H1 (cell line): ENCODE data around the gene SYT10. TPM values are rescaled to one million over a fixed set of nuclear protein-coding genes. Genes with fewer than 3 reads are reported as not detected.

ENCODE experiments used
- CTCF ChIA-PET: fragments of 300-600 bp; sonication (Branson Sonifier 250); formaldehyde crosslinking; loops from one replicate; lab custom pipeline; 2021; ENCODE audit not compliant: partially characterized antibody; lab: Charles Lee
- POLR2A ChIA-PET: fragments of 300-600 bp; sonication (Branson Sonifier 250); formaldehyde crosslinking; loops from one replicate; lab custom pipeline; 2021; ENCODE audit warnings: inconsistent platforms; ENCODE audit not compliant: partially characterized antibody; lab: Charles Lee
- DNase-seq, 2 experiments: peaks; one replicate each; pipeline versions ENCODE4 v3.0.0 to v3.0.0-alpha.2; 2010 to 2022; ENCODE audit warnings: low spot score in 2 of 2, low read depth in 1 of 2, mixed read lengths in 1 of 2
- FAIRE-seq: peaks from 2 replicates; lab custom pipeline; 2011; peaks lifted over from hg19 to GRCh38; lab: Jason Lieb, UNC
- H2AFZ ChIP-seq: 2 replicates; pipeline ENCODE4 v1.8.1; 2012; ENCODE audit warnings: low read length, inconsistent platforms
- H2AK5ac ChIP-seq: 2 replicates; pipeline ENCODE4 v1.6.1; 2013; ENCODE audit warnings: low read depth, low read length
- H2BK120ac ChIP-seq: replicated peaks from 2 replicates; pipeline ENCODE3; 2013; ENCODE audit warnings: low read depth, low read length, inconsistent platforms
- H2BK12ac ChIP-seq: 2 replicates; pipeline ENCODE4 v1.6.1; 2013; ENCODE audit warnings: low read depth, low read length
- H2BK15ac ChIP-seq: 2 replicates; pipeline ENCODE4 v1.6.1; 2013; ENCODE audit warnings: low read length
- H2BK20ac ChIP-seq: 2 replicates; pipeline ENCODE4 v1.6.1; 2013; ENCODE audit warnings: low read length
- H2BK5ac ChIP-seq: 2 replicates; pipeline ENCODE4 v1.6.1; 2013; ENCODE audit warnings: low read depth, low read length
- H3K14ac ChIP-seq: 2 replicates; pipeline ENCODE4 v1.6.1; 2013; ENCODE audit warnings: inconsistent platforms; ENCODE audit not compliant: insufficient read length
- H3K18ac ChIP-seq: 2 replicates; pipeline ENCODE4 v1.6.1; 2013; ENCODE audit warnings: low read length; ENCODE audit errors: extremely low read depth
- H3K23ac ChIP-seq: 2 replicates; pipeline ENCODE4 v1.6.1; 2013; ENCODE audit warnings: inconsistent platforms; ENCODE audit not compliant: insufficient read length
- H3K23me2 ChIP-seq: 2 replicates; pipeline ENCODE4 v1.6.1; 2013; ENCODE audit warnings: low read depth, low read length
- H3K27ac ChIP-seq: 2 replicates; pipeline ENCODE4 v1.6.1; 2011; ENCODE audit warnings: low read depth, low read length, inconsistent platforms
- H3K27me3 ChIP-seq, 4 experiments: replicated peaks in 1 of 4; 1 replicate in 1 of 4; 2 replicates in 3 of 4; pipeline versions ENCODE4 v1.6.1 to v1.8.1; 2011 to 2013; ENCODE audit warnings: low read length in 3 of 4, mild to moderate bottlenecking in 3 of 4, inconsistent platforms in 2 of 4, mixed read lengths in 2 of 4, moderate library complexity in 1 of 4; ENCODE audit not compliant: control insufficient read depth in 3 of 4, insufficient read depth in 3 of 4; ENCODE audit errors: extremely low read depth in 1 of 4
- H3K36me3 ChIP-seq, 4 experiments: 2 replicates each; pipeline versions ENCODE4 v1.6.1 to v1.8.1; 2011 to 2013; ENCODE audit warnings: mild to moderate bottlenecking in 4 of 4, low read length in 3 of 4, moderate library complexity in 2 of 4, control low read depth in 1 of 4, inconsistent platforms in 1 of 4; ENCODE audit not compliant: insufficient read depth in 4 of 4, control insufficient read depth in 2 of 4
- H3K4ac ChIP-seq: replicated peaks from 2 replicates; pipeline ENCODE3; 2013; ENCODE audit warnings: low read length, low read depth, mixed read lengths, inconsistent platforms; ENCODE audit not compliant: insufficient read length
- H3K4me1 ChIP-seq, 4 experiments: replicated peaks in 1 of 4; 1 replicate in 1 of 4; 2 replicates in 3 of 4; pipeline versions ENCODE4 v1.6.1 to v1.8.1; 2011 to 2013; ENCODE audit warnings: low read length in 3 of 4, inconsistent platforms in 2 of 4, mixed read lengths in 1 of 4; ENCODE audit not compliant: insufficient read depth in 4 of 4, control insufficient read depth in 3 of 4
- H3K4me2 ChIP-seq, 2 experiments: 2 replicates each; pipeline versions ENCODE4 v1.6.1 to v1.8.1; 2011 to 2013; ENCODE audit warnings: low read depth in 2 of 2, low read length in 2 of 2, control low read depth in 1 of 2, inconsistent platforms in 1 of 2, mild to moderate bottlenecking in 1 of 2; ENCODE audit not compliant: insufficient read depth in 1 of 2
- H3K4me3 ChIP-seq, 4 experiments: fragments of 200-600, 300-600 bp in 1 of 4; sonication (generic), shearing (Covaris generic), sonication (Bioruptor Twin) in 1 of 4; 2 replicates each; pipeline versions ENCODE4 v1.5.1 to v1.8.1; 2011 to 2016; ENCODE audit warnings: low read length in 4 of 4, low read depth in 3 of 4, control low read depth in 2 of 4, inconsistent platforms in 2 of 4, mild to moderate bottlenecking in 2 of 4, mixed read lengths in 1 of 4, moderate library complexity in 1 of 4; ENCODE audit not compliant: insufficient read depth in 2 of 4; ENCODE audit errors: extremely low read depth in 1 of 4
- H3K56ac ChIP-seq: replicated peaks from 2 replicates; pipeline ENCODE3; 2013; ENCODE audit warnings: low read depth, mild to moderate bottlenecking, mixed read lengths, low read length, inconsistent platforms; ENCODE audit not compliant: insufficient read length
- H3K79me1 ChIP-seq: 2 replicates; pipeline ENCODE4 v1.6.1; 2013; ENCODE audit warnings: low read depth, low read length, control low read depth
- H3K79me2 ChIP-seq, 2 experiments: 2 replicates each; pipeline versions ENCODE4 v1.6.1 to v1.8.1; 2012 to 2013; ENCODE audit warnings: low read length in 2 of 2, mild to moderate bottlenecking in 2 of 2, inconsistent platforms in 1 of 2; ENCODE audit not compliant: insufficient read depth in 2 of 2, control insufficient read depth in 1 of 2
- H3K9ac ChIP-seq, 4 experiments: replicated peaks in 1 of 4; 1 replicate in 1 of 4; 2 replicates in 3 of 4; pipeline versions ENCODE4 v1.6.1 to v1.8.1; 2011 to 2013; ENCODE audit warnings: low read depth in 3 of 4, low read length in 3 of 4, control low read depth in 2 of 4, mild to moderate bottlenecking in 2 of 4, moderate library complexity in 2 of 4, inconsistent platforms in 1 of 4; ENCODE audit errors: extremely low read depth in 1 of 4
- H3K9me3 ChIP-seq, 2 experiments: 2 replicates each; pipeline versions ENCODE4 v1.6.1 to v1.8.1; 2012 to 2013; ENCODE audit warnings: mild to moderate bottlenecking in 2 of 2, moderate library complexity in 2 of 2, control low read depth in 1 of 2, inconsistent platforms in 1 of 2, low read depth in 1 of 2, low read length in 1 of 2, mixed read lengths in 1 of 2; ENCODE audit not compliant: insufficient read depth in 2 of 2
- H4K20me1 ChIP-seq, 2 experiments: replicated peaks in 1 of 2; 2 replicates each; pipeline versions ENCODE3 to v1.8.1; 2011 to 2013; ENCODE audit warnings: inconsistent platforms in 2 of 2, low read length in 2 of 2, mild to moderate bottlenecking in 1 of 2; ENCODE audit not compliant: insufficient read depth in 2 of 2, control insufficient read depth in 1 of 2
- H4K5ac ChIP-seq: 2 replicates; pipeline ENCODE4 v1.6.1; 2013; ENCODE audit warnings: low read length, low read depth, mixed read lengths, inconsistent platforms; ENCODE audit not compliant: insufficient read length
- H4K8ac ChIP-seq: 2 replicates; pipeline ENCODE4 v1.8.0; 2013; ENCODE audit warnings: mild to moderate bottlenecking, moderate library complexity, low read length, inconsistent platforms; ENCODE audit not compliant: insufficient read depth; ENCODE audit errors: extremely low read depth
- H4K91ac ChIP-seq: replicated peaks from 2 replicates; pipeline ENCODE3; 2013; ENCODE audit warnings: low read length, mixed read lengths, inconsistent platforms; ENCODE audit not compliant: insufficient read length
- BRCA1 ChIP-seq: IDR thresholded peaks from 2 replicates; pipeline ENCODE4 v1.6.1; 2012; ENCODE audit warnings: low read depth, low read length, improper control_type of control experiment
- FOSL1 ChIP-seq: IDR thresholded peaks from 2 replicates; pipeline ENCODE4 v1.6.1; 2011; ENCODE audit warnings: mild to moderate bottlenecking, low read depth, low read length, moderate library complexity; ENCODE audit not compliant: insufficient read depth
- JUND ChIP-seq: IDR thresholded peaks from 2 replicates; pipeline ENCODE4 v1.6.1; 2011; ENCODE audit warnings: mild to moderate bottlenecking, improper control_type of control experiment, low read length
- MAFK ChIP-seq: IDR thresholded peaks from 2 replicates; pipeline ENCODE4 v1.6.1; 2012; ENCODE audit warnings: low read depth, mild to moderate bottlenecking, improper control_type of control experiment, low read length
- POLR2A ChIP-seq, 2 experiments: IDR thresholded peaks; 1 replicate in 1 of 2; 2 replicates in 1 of 2; pipeline ENCODE4 v1.6.1; 2011; ENCODE audit warnings: low read depth in 2 of 2, low read length in 2 of 2, mild to moderate bottlenecking in 2 of 2; ENCODE audit errors: control extremely low read depth in 1 of 2
- SP2 ChIP-seq: IDR thresholded peaks from 2 replicates; pipeline ENCODE4 v1.6.1; 2012; ENCODE audit warnings: mild to moderate bottlenecking, low read length, inconsistent platforms
- SP4 ChIP-seq: IDR thresholded peaks from 2 replicates; pipeline ENCODE4 v1.6.1; 2012; ENCODE audit warnings: low read length, inconsistent platforms
- TCF12 ChIP-seq: IDR thresholded peaks from 2 replicates; pipeline ENCODE4 v1.6.1; 2011; ENCODE audit warnings: low read depth, mild to moderate bottlenecking, low read length
- WGBS, 2 experiments: shearing (Covaris generic) in 1 of 2; methylation state at CpG; one replicate each; pipeline versions ENCODE4 v1.1.6 to v1.1.7; 2013 to 2015; ENCODE audit warnings: low lambda C conversion rate in 2 of 2, mixed read lengths in 2 of 2, inconsistent platforms in 1 of 2, low coverage in 1 of 2, missing lambda C conversion rate in 1 of 2; ENCODE audit not compliant: insufficient replicate concordance in 2 of 2, insufficient coverage in 1 of 2, insufficient read length in 1 of 2; ENCODE audit errors: extremely low coverage in 1 of 2, missing lambda C conversion rate in 1 of 2; 5-methylcytosine and 5-hydroxymethylcytosine counted together
- polyA plus RNA-seq, 7 experiments: library from polyadenylated mRNA; depleted of rRNA in 3 of 7; stranded (reverse) in 5 of 7; unstranded in 2 of 7; fragments of >200 nt in 5 of 7; fragments of 200-250 nt in 2 of 7; gene quantifications; 1 replicate in 5 of 7; 2 replicates in 1 of 7; 4 replicates in 1 of 7; pipeline versions ENCODE4 v1.2.1 to v1.2.3, GENCODE V29; 2011 to 2013; ENCODE audit warnings: missing spikeins in 2 of 7, mixed read lengths in 2 of 7
- total RNA-seq: library from RNA; stranded (reverse); fragmentation: NEBNext Ultra II Directional; extraction: Animal tissue kit (Norgen Biotek cat#: 25700); gene quantifications from 2 replicates; pipeline ENCODE4 v1.2.1, GENCODE V29; 2021

Gene SYT10
- total and polyA plus RNA-seq, 2 of the 8 experiments (the other 6 are each of a cell fraction or from before 2014, with no cell fraction given), result 0.97 to 2.6 TPM

DNA sequence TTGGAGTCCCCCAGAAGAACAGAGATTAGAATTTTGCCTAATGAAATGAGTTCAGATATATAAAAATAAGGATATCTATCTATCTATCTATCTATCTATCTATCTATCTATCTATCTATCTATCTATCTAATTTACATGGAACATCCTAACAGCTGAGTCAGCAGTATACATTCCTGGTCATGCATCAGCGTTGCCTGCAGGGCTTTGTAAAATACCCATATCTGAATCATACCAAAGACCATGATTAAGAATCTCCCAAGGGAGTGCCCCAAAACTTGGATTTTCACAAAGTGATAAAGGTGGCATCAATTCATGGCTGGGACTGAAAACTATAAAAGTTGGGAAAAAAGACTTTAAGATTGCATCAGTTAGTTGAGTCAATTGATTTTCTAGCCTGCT, 32.7 kb upstream of the SYT10 start:
- no peak overlapping the region for H3K4me3 ChIP-seq
- H3K27ac ChIP-seq, result no peak overlapping the region
- CTCF ChIA-PET, result no interaction called here
- POLR2A ChIA-PET, result no interaction called here
- no peak for FAIRE-seq
- no peak for DNase-seq
- H3K9ac ChIP-seq, result no peak overlapping the region
- no peak overlapping the region for H4K91ac ChIP-seq
- no peaks in the 10 kb centered on the region for H4K20me1 ChIP-seq
- no peak overlapping the region for H2BK12ac ChIP-seq
- H3K27me3 ChIP-seq, result no peaks in the 10 kb centered on the region
- no peaks in the 10 kb centered on the region for H3K23me2 ChIP-seq
- H3K79me1 ChIP-seq, result no peaks in the 10 kb centered on the region
- no peak overlapping the region for H3K56ac ChIP-seq
- H3K79me2 ChIP-seq, result no peaks in the 10 kb centered on the region
- H3K36me3 ChIP-seq, result no peaks in the 10 kb centered on the region
- H2AK5ac ChIP-seq, result no peak overlapping the region
- H2AFZ ChIP-seq, result no peak overlapping the region
- H3K14ac ChIP-seq, result no peak overlapping the region
- H2BK120ac ChIP-seq, result no peak overlapping the region
- no peak overlapping the region for H3K4me2 ChIP-seq
- H3K4me1 ChIP-seq, result no peaks in the 10 kb centered on the region
- 92% methylated on average over 1 of the region's 1 CpG; no CpG with 5 or more reads in 1 of the 2 experiments for WGBS, 2 experiments
- no peak overlapping the region for H2BK15ac ChIP-seq
- H4K8ac ChIP-seq, result no peak overlapping the region
- no peak overlapping the region for H3K23ac ChIP-seq
- no peaks in the 10 kb centered on the region for H3K9me3 ChIP-seq
- H3K18ac ChIP-seq, result no peak overlapping the region
- no peak overlapping the region for H3K4ac ChIP-seq
- H2BK20ac ChIP-seq, result no peak overlapping the region
- no peak overlapping the region for H2BK5ac ChIP-seq
- no peak overlapping the region for H4K5ac ChIP-seq
- TF ChIP-seq JUND (no peak), SP4 (no peak), BRCA1 (no peak), FOSL1 (no peak), MAFK (peak; percentile 91), POLR2A (IDR thresholded peaks at IDR 0.05; ENCODE audit: control extremely low read depth in 1 of 2, low read depth in 2 of 2, low read length in 2 of 2) (no peak), TCF12 (no peak), SP2 (no peak)
